ENCODE measurements around the gene CENATAC.
"Not testable (repeated sequence)": the region's sequence is repeated elsewhere in the genome, so short reads cannot be mapped to it uniquely, and the experiment has no call there.

The CENATAC gene

DNA sequence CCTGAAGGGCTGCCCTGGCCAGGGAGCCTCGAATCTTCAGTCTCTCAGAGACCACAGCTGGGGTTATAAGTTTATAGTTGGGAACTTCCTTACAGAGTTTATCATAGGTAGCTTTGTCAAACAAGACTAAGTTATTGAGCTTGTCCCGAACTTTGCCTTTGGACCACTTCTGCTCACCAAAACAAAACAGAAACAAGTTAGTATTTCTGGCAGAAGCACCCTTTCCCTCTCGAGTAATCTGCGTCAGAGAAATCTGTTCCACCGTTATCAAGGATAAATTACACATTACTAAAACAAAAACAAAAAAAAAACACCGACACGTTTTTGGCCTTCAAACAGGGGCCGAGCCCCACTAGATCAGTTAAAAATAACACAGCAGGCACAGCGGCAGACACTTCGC is 19.4 kb downstream of the CENATAC start:
- not testable (repeated sequence) for H3K27me3 ChIP-seq (ENCODE audit: insufficient read depth, low read length); H2AFZ ChIP-seq (ENCODE audit: low read length, unreplicated experiment)
- peak overlapping the region; percentile 88 for H3K4me3 ChIP-seq (ENCODE audit: low read depth, low read length)
- peak overlapping the region; percentile 71 for H3K27ac ChIP-seq (ENCODE audit: low read depth, low read length)
- H3K36me3 ChIP-seq (ENCODE audit: insufficient read depth, low read length): peaks cover 42% of the 10 kb centered on the region
- H3K79me2 ChIP-seq (ENCODE audit: control insufficient read depth, insufficient read depth, low read length, unreplicated experiment): peaks cover 53% of the 10 kb centered on the region
- peaks cover 30% of the 10 kb centered on the region for H3K4me1 ChIP-seq (ENCODE audit: control insufficient read depth, insufficient read depth, low read length, unreplicated experiment)

DNA sequence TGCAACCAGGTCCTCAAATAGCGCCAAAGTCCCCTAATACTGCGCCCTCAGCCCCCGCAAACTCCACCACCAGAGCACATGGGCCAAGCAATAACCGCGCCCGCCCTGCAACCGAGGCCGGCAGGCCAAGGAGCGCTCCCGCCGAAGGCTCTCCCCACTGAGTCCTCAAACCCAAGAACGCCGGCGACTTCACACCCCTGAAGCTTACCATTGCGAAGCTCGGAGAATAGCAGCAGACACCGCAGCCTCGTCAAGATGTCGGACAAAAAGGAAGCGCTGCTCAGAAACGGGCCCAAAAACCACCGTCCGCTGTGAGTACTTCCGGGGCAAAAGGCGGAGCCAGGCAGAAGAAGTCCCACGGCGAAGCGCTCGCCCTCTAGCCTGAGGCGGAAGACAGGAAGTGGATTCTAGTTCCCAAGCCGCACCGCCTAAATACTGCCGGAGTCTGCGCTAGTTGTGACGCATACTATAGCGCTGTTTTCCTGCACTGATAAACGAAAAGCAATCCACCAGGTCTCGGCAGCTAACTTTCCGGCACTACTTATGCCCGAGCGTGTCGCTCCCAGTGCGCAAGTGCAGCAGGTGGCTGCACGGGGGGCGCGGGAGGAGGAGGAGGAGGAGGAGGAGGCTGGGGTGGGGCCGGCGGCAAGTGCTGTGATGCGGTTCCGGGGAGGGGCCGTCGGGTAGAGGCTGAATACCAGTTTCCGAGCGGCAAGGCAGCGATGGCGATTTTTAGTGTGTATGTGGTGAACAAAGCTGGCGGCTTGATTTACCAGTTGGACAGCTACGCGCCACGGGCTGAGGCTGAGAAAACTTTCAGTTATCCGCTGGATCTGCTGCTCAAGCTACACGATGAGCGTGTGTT is 20.4 kb downstream of the CENATAC start, which contains the start of the genes RPS25 and TRAPPC4:
Gene RPS25 (minus strand): TSS at position 270 of the 865 bp plus-strand sequence. CDS start 59 bp downstream, at position 211.
Gene TRAPPC4 (plus strand): TSS at position 693 of the 865 bp plus-strand sequence. CDS start 30 bp downstream, at position 723.
- Histone ChIP-seq H3K27ac (ENCODE audit: low read depth, low read length) (peak within 1 kb of the TSS; percentile 71), H2AFZ (ENCODE audit: low read length, unreplicated experiment) (peak within 1 kb of the TSS; percentile 89), H3K36me3 (ENCODE audit: insufficient read depth, low read length) (peaks cover 38% of the 10 kb centered on the region), H3K4me1 (ENCODE audit: control insufficient read depth, insufficient read depth, low read length, unreplicated experiment) (peaks cover 32% of the 10 kb centered on the region), H3K27me3 (ENCODE audit: insufficient read depth, low read length) (no peaks in the 10 kb centered on the region), H3K4me3 (ENCODE audit: low read depth, low read length) (peak within 1 kb of the TSS; percentile 88), H3K79me2 (ENCODE audit: control insufficient read depth, insufficient read depth, low read length, unreplicated experiment) (peaks cover 53% of the 10 kb centered on the region)

DNA sequence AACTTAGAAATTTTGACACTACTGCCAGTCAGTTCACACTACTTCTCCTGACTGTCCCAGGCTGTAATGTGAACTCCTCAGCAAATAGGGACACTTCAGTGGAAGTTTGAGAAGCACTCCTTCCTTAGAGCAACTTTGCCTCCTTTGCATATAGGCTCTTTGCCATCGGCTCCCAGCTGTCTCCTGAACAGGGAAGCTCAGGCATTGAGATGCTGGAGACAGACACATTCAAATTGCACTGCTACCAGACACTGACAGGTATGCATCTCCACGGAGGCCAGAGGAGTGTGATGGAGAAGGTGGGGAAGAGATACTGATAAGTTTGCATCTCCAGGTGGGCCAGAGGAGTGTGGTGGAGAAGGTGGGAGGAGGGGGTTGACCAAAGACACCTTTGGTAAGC is 22.1 kb downstream of the CENATAC start:
- Histone ChIP-seq H3K79me2 (ENCODE audit: control insufficient read depth, insufficient read depth, low read length, unreplicated experiment) (peaks cover 53% of the 10 kb centered on the region), H3K4me1 (ENCODE audit: control insufficient read depth, insufficient read depth, low read length, unreplicated experiment) (peaks cover 43% of the 10 kb centered on the region), H3K4me3 (ENCODE audit: low read depth, low read length) (peak overlapping the region; percentile 88), H3K27me3 (ENCODE audit: insufficient read depth, low read length) (no peaks in the 10 kb centered on the region), H3K27ac (ENCODE audit: low read depth, low read length) (no peak overlapping the region), H2AFZ (ENCODE audit: low read length, unreplicated experiment) (no peak overlapping the region), H3K36me3 (ENCODE audit: insufficient read depth, low read length) (peaks cover 33% of the 10 kb centered on the region)

DNA sequence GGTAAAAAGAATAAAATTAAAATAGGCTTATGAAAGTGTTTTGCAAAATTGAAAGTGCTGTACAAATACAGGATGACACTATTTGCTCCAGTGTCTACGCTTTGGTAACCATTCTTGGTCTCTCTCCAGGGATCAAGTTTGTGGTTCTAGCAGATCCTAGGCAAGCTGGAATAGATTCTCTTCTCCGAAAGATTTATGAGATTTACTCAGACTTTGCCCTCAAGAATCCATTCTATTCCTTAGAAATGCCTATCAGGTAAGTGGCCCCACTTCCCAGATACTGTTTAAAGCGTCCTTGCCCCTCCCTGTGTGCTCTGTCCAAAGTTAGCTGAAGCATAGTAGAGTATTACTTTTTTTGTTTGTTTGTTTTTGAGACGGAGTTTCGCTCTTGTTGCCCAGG is 23.7 kb downstream of the CENATAC start:
- H3K27me3 ChIP-seq (ENCODE audit: insufficient read depth, low read length): no peaks in the 10 kb centered on the region
- no peak overlapping the region for H2AFZ ChIP-seq (ENCODE audit: low read length, unreplicated experiment)
- no peak overlapping the region for H3K27ac ChIP-seq (ENCODE audit: low read depth, low read length)
- H3K36me3 ChIP-seq (ENCODE audit: insufficient read depth, low read length): peaks cover 19% of the 10 kb centered on the region
- no peak overlapping the region for H3K4me3 ChIP-seq (ENCODE audit: low read depth, low read length)
- peaks cover 39% of the 10 kb centered on the region for H3K79me2 ChIP-seq (ENCODE audit: control insufficient read depth, insufficient read depth, low read length, unreplicated experiment)
- H3K4me1 ChIP-seq (ENCODE audit: control insufficient read depth, insufficient read depth, low read length, unreplicated experiment): peaks cover 33% of the 10 kb centered on the region

DNA sequence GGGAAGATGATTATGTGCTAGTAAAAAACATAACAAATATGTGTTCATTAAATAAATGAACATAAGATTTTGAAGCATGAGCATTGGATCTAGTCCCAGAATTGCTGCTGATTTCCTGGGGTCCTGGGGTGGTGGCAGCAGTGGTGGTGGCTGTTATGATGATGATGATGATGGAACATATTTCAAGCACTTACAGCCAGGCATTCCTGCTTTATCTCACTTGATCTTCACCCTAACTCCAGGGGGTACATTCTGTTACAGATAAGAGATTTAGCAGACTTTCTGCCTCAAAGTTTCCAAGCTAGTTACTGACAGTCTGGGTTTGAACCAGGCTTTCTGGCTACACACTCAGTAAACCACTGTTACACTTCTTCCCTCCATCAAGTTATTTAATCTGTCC is 25.8 kb downstream of the CENATAC start:
- 0 out of 2 replicates have a peak, but pooled peaks cover 14% of the 10 kb centered on the region for H3K36me3 ChIP-seq (ENCODE audit: insufficient read depth, low read length)
- H3K79me2 ChIP-seq (ENCODE audit: control insufficient read depth, insufficient read depth, low read length, unreplicated experiment): peaks cover 22% of the 10 kb centered on the region
- H2AFZ ChIP-seq (ENCODE audit: low read length, unreplicated experiment): no peak overlapping the region
- H3K4me3 ChIP-seq (ENCODE audit: low read depth, low read length): no peak overlapping the region
- H3K27me3 ChIP-seq (ENCODE audit: insufficient read depth, low read length): no peaks in the 10 kb centered on the region
- H3K4me1 ChIP-seq (ENCODE audit: control insufficient read depth, insufficient read depth, low read length, unreplicated experiment): peaks cover 27% of the 10 kb centered on the region
- H3K27ac ChIP-seq (ENCODE audit: low read depth, low read length): peak overlapping the region; percentile 41

DNA sequence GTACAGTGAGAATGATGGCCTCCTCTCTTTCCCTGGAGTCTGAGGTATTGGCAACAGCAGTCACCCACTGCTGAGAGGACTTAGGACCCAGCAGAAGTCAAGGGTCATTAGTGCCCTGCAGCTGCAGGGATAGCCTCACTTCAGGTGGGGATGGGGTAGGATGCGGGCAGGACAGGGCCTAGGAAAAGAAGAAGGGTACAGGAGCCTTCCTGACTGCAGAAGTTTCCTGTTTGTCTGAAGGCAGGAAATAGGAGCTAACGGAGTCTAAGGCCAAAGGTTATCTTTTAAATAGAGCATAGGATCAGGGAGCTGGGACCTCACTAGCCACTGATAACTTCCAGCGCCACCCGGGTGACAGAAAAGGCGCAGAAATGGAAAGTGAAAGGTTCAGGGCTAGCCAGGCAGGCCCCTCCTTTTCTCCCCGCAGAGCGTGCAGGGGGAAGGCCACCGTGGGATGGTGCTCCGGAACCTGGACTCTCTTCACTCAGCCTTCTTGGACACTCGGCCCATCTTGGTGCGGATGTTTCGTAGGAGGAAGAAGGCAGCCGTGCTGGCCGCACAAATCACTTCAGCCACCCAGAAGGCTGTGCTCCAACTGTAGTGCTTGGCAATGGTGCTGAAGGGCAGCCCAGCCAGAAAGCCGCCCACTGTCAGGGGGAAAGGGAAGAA is 26.6 kb downstream of the CENATAC start:
- H3K36me3 ChIP-seq (ENCODE audit: insufficient read depth, low read length): 0 out of 2 replicates have a peak, but pooled peaks cover 14% of the 10 kb centered on the region
- peaks cover 27% of the 10 kb centered on the region for H3K4me1 ChIP-seq (ENCODE audit: control insufficient read depth, insufficient read depth, low read length, unreplicated experiment)
- H3K27me3 ChIP-seq (ENCODE audit: insufficient read depth, low read length): no peaks in the 10 kb centered on the region
- H3K27ac ChIP-seq (ENCODE audit: low read depth, low read length): no peak overlapping the region
- H3K79me2 ChIP-seq (ENCODE audit: control insufficient read depth, insufficient read depth, low read length, unreplicated experiment): peaks cover 15% of the 10 kb centered on the region
- H2AFZ ChIP-seq (ENCODE audit: low read length, unreplicated experiment): no peak overlapping the region
- no peak overlapping the region for H3K4me3 ChIP-seq (ENCODE audit: low read depth, low read length)

DNA sequence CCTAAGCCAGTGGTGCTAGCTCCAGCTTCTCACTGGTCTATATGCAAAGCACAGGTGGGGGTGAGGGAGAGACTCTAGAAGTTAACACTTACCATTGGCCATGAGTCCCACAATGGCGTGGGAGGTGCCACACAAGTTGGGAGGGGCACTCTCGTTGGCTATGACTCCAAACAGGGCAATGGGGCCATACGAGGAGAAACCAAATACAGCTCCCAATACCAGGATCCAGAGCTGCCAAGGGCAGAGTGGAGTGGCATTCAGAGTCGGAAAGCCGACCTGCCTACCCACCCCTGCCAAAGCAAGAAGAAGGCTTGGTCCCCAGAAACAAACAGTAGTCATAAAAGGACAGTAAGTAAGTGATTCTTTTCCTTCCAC is 27.1 kb downstream of the CENATAC start:
- Histone ChIP-seq H3K4me1 (ENCODE audit: control insufficient read depth, insufficient read depth, low read length, unreplicated experiment) (peaks cover 22% of the 10 kb centered on the region), H2AFZ (ENCODE audit: low read length, unreplicated experiment) (no peak overlapping the region), H3K79me2 (ENCODE audit: control insufficient read depth, insufficient read depth, low read length, unreplicated experiment) (peaks cover 10% of the 10 kb centered on the region), H3K27me3 (ENCODE audit: insufficient read depth, low read length) (no peaks in the 10 kb centered on the region), H3K4me3 (ENCODE audit: low read depth, low read length) (no peak overlapping the region), H3K27ac (ENCODE audit: low read depth, low read length) (no peak overlapping the region), H3K36me3 (ENCODE audit: insufficient read depth, low read length) (0 out of 2 replicates have a peak, but pooled peaks cover 14% of the 10 kb centered on the region)

DNA sequence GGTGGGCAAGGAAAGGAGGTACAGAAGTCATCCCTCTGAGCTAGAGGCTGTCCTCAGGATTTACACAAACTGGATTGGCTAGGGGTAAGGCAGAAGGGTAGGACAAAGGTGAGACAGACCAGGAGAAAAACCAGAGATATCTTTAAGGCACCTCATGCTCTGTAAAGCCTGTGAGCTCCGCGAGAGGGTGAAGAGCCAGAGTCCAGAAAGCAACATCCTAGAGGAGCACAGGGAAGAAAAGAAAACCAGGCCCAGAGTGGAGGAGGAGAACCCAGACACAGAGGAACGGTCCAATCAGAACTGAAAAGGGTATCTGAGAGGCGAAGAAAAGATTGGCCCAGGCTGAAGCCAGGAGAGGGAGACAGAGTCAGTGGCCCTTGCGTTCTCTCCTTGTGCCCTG is 27.6 kb downstream of the CENATAC start:
- H3K27me3 ChIP-seq (ENCODE audit: insufficient read depth, low read length): no peaks in the 10 kb centered on the region
- H3K79me2 ChIP-seq (ENCODE audit: control insufficient read depth, insufficient read depth, low read length, unreplicated experiment): peaks cover 7% of the 10 kb centered on the region

DNA sequence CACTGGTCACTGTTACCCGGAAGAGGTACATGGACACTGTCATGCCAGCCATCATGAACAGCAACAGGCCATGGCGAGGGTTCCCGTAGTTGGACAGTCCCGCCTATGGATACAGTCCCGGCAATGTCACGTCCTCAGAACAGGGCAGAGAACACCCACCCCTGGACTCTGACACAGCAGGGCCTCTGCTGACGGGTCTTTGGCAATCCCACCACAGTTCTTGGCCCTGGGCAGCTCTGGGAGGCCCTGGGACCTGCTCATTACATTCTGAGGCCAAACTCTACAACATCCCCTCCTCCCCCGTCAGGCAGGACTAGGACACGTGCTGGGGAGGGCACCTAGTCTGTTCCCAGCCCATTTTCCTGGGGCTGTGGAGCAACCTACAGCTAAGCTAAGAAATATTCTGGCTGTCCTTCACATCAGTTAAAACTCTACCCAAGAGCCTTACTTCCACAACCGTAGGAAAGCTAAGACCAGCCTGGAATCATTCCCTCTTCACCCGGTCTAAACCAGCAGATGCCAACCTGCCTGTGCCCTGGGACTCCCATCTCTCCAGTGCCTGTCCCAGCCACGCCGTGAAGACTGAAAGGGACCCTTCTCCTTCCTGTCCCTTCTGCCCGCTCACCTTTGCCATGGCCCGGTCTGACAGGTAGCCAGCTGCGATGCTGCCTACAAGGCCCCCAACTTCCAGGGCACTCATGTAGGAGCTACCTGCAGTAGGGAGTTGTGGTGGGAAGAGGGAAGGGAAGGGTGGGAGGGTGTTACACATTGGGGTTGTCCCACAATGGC is 28.2 kb downstream of the CENATAC start:
- H3K27ac ChIP-seq (ENCODE audit: low read depth, low read length): no peak overlapping the region
- H3K4me3 ChIP-seq (ENCODE audit: low read depth, low read length): no peak overlapping the region
- H3K36me3 ChIP-seq (ENCODE audit: insufficient read depth, low read length): 0 out of 2 replicates have a peak, but pooled peaks cover 14% of the 10 kb centered on the region
- peaks cover 4% of the 10 kb centered on the region for H3K79me2 ChIP-seq (ENCODE audit: control insufficient read depth, insufficient read depth, low read length, unreplicated experiment)
- H2AFZ ChIP-seq (ENCODE audit: low read length, unreplicated experiment): no peak overlapping the region
- peaks cover 17% of the 10 kb centered on the region for H3K4me1 ChIP-seq (ENCODE audit: control insufficient read depth, insufficient read depth, low read length, unreplicated experiment)
- no peaks in the 10 kb centered on the region for H3K27me3 ChIP-seq (ENCODE audit: insufficient read depth, low read length)

More for the DNA sequence above, 27.6 kb downstream of the CENATAC start:
- H3K4me1 ChIP-seq (ENCODE audit: control insufficient read depth, insufficient read depth, low read length, unreplicated experiment): peaks cover 19% of the 10 kb centered on the region
- H2AFZ ChIP-seq (ENCODE audit: low read length, unreplicated experiment): no peak overlapping the region
- H3K36me3 ChIP-seq (ENCODE audit: insufficient read depth, low read length): 0 out of 2 replicates have a peak, but pooled peaks cover 14% of the 10 kb centered on the region
- H3K4me3 ChIP-seq (ENCODE audit: low read depth, low read length): no peak overlapping the region
- no peak overlapping the region for H3K27ac ChIP-seq (ENCODE audit: low read depth, low read length)

DNA sequence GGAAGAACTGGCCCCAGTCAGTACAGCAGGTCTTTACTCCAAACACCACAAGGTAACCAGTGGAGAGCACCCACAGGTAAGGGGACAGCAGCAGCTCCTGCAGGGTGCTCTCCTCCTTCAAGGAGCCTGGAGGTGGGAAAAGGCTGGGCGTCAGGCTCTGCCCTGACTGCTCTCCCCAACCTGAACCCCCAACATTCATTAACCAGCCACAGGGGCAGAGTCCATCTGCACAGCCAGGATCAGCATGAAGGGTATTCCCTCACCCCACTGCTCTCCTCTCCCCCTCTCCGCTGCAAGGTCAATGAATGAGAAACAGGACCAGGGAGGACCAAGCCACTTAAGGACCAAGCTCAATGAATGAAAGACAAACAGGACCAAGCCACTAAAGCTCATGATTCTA is 29.0 kb downstream of the CENATAC start:
- Histone ChIP-seq H3K27ac (ENCODE audit: low read depth, low read length) (no peak overlapping the region), H3K79me2 (ENCODE audit: control insufficient read depth, insufficient read depth, low read length, unreplicated experiment) (no peaks in the 10 kb centered on the region), H3K36me3 (ENCODE audit: insufficient read depth, low read length) (0 out of 2 replicates have a peak, but pooled peaks cover 9% of the 10 kb centered on the region)

More for the DNA sequence above, 29.0 kb downstream of the CENATAC start:
- no peak overlapping the region for H3K4me3 ChIP-seq (ENCODE audit: low read depth, low read length)
- H2AFZ ChIP-seq (ENCODE audit: low read length, unreplicated experiment): no peak overlapping the region
- no peaks in the 10 kb centered on the region for H3K27me3 ChIP-seq (ENCODE audit: insufficient read depth, low read length)
- peaks cover 13% of the 10 kb centered on the region for H3K4me1 ChIP-seq (ENCODE audit: control insufficient read depth, insufficient read depth, low read length, unreplicated experiment)

All from ACC112 (cell line).